RCC 7860 (cell line): ENCODE results near the gene ELL2.

Experiments
- DNase-seq: peaks from one replicate; pipeline ENCODE4 v3.0.0-alpha.2; 2015; ENCODE audit warnings: low spot score
- FAIRE-seq: peaks from 2 replicates; lab custom pipeline; 2012; peaks lifted over from hg19 to GRCh38; lab: Jason Lieb, UNC

Gene ELL2

DNA sequence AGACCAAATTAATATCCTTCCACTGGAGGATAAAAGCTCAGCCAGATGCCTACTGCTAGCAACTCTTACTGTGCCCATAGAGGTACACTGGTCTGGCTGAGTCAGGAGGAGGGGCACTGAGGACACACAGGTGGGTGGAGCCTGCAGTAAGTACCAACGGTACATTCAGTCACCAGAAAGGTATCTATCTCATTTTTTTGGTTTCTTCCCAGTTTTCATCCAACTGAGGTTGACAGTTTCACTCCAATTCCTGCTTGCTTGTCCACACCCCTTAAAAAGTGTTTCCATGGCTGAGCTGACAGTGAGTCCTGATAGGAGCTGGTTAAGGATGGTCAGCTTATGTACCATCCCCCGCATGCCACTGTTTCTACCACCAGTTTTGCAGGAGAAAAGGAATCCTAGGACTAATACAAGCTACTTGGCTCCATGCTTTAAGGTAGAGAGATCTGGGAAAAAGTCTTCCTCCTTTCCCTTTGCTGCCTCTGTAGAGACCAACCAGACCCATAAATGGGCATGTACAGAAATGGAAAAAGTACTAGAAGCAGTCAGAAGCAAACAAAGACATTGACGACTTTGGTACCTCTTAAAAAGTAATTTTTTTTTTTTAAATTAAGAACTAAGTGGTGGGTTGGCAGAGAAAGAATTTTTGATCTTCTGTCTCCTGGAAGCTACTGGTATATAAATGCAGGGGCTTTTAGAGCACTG is 3.2 kb downstream of the ELL2 start:
- DNase-seq (peak; percentile 30), FAIRE-seq (no peak)

GRCh38 chr5:95957561-95958203 is 4.0 kb downstream of the ELL2 start:
- FAIRE-seq (no peak), DNase-seq (no peak)

GRCh38 chr5:95956900-95957293 is 4.8 kb downstream of the ELL2 start:
- no peak for DNase-seq
- no peak for FAIRE-seq

- FAIRE-seq = no peak
Observed at GRCh38 chr5:95956021-95956899, 5.4 kb downstream of the ELL2 start.

DNA sequence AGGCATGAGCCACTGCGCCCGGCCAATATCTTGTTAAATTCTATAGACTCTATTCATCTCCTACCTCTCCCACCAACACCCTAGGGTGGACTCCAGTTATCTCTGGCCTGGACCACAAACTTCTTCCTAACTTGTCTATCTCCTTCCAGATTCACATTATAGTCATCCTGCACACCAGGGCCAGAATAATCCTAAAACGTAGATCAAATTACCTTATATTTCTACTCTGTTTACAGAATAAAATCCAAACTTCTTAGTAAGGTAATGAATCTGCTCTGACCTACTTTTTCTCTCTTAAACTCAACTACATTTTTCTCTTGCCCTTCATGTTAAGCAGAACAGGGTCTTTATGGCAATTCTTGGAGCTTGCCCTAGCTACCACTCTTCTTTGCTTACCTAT is 6.9 kb downstream of the ELL2 start:
- FAIRE-seq (no peak), DNase-seq (no peak)

More at GRCh38 chr5:95956021-95956899, 5.4 kb downstream of the ELL2 start:
- DNase-seq = no peak

DNA sequence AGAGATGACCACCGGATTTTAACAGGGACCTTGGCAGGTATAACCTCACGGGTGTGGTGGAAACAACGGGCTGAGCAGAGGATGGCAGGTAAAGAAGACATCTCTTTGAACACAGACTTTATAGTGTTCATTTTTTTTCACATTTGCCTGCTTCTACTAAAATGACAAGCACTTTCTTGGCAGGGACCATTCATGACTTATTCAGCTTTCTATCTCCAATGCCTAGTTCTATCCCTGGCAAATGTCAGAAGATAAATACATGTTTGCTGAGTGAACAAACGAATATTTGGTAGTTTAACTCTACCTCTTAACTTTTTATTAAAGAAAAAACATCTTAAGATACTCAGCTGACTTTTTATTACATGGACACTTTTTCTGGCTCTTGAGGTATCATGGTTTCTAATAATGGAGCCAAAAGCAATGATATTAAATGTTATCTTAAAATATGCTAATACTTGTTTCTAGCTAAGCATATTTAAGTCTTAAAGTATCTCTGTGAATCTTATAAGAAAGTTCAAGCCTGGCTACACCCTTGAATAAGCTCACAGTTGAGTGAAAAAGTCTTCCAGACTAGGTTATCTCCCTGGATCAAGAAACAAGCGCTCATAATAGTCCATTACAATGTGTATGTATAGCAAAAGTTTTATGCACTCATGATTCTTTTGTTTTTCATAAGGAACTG is 8.5 kb downstream of the ELL2 start:
- FAIRE-seq (no peak), DNase-seq (no peak)

GRCh38 chr5:95951916-95952315 is 9.7 kb downstream of the ELL2 start:
- DNase-seq (no peak), FAIRE-seq (no peak)

DNA sequence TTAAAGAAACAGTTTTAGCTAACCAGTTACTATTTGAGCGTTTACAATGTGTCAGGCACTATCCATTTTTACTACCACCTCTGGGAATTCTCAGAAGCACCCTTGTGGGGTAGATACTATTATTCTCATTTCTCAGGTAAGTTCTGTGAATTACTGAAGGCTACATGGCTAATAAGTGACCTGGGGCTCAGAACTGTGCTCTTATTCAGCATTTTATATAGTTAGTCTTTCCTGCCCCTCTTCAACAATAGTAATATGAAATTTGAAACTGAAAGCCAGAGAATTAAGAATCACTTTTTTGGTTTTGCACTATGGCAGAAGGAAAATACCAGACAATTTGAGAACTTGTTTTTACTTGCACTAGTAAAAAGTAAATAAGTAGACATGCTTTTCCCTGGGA is 11.8 kb downstream of the ELL2 start:
- no peak for DNase-seq
- no peak for FAIRE-seq

DNA sequence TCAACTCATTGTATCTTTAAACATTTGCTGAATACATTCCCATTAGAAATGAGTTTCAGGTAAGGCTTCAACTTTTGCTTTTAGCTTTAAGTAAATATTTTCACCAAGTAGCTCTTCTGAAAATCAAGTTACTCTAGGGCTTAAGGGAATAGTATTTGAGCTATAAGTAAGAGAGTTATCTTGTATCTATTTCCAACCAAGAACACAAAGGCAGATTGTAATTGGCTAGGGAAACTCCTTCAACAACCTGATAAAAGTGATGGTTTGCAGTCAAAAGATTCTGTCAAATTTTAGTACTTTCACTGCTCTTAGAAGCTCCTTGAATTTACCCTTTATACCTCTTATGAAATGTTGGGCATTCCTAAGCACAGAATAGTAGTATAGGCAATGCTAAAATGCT is 13.0 kb downstream of the ELL2 start:
- DNase-seq = no peak
- FAIRE-seq = no peak

GRCh38 chr5:95946451-95946850 is 15.2 kb downstream of the ELL2 start:
- DNase-seq = no peak

DNA sequence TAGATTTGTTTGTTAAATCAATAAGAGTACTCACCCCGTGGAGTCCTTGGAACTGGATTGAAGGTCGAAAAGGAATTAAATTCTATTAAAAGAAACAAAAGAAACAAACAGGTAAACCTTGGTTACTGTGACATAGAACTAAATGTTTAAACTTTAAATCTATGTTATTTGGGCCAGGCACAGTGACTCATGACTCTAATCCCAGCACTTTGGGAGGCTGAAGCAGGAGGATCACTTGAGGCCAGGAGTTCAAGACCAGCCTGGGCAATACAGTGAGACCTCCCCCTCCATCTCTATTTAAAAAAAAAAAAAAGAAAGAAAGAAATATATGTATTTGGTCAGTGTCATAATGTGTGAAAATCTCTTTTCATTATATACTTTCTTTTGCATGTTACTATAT is 18.7 kb downstream of the ELL2 start:
- FAIRE-seq = no peak
- DNase-seq = no peak

More at GRCh38 chr5:95946451-95946850, 15.2 kb downstream of the ELL2 start:
- FAIRE-seq = no peak

DNA sequence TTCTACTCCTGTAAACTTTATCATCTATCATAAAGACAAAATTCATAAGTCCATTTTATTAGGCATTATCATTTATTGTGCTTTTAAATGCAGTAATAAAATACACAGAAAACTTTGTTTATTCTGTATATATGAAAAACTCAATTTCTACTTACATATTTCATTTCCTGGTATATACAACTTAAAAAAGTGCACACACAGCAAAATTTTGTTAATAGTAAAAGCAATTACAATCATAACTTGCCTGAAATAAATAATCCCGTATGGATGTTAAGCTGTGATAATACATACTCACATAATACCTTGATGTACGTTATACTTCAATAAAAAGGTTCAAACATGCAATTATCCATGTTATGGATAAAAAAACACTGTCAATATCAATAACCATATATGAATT is 19.2 kb downstream of the ELL2 start:
- no peak for DNase-seq
- FAIRE-seq = no peak

DNA sequence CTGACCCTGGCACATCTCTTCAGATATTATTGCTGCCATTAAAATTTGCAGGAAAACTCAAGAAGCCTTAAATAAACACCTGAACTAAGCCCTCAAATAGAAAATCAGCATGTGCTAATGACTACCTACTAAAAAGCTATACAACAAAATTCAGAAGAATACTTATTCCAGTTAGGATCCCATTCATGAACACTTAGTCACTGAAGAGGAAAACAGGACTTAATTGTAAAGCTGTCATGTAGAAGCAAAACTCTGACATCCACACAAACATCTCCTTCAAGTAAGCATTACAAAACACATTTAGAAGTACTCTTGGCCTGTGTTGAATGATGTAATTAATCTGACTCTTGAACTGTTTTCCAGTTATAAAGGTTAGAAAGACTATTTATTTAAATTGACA is 19.9 kb downstream of the ELL2 start:
- no peak for FAIRE-seq
- no peak for DNase-seq

DNA sequence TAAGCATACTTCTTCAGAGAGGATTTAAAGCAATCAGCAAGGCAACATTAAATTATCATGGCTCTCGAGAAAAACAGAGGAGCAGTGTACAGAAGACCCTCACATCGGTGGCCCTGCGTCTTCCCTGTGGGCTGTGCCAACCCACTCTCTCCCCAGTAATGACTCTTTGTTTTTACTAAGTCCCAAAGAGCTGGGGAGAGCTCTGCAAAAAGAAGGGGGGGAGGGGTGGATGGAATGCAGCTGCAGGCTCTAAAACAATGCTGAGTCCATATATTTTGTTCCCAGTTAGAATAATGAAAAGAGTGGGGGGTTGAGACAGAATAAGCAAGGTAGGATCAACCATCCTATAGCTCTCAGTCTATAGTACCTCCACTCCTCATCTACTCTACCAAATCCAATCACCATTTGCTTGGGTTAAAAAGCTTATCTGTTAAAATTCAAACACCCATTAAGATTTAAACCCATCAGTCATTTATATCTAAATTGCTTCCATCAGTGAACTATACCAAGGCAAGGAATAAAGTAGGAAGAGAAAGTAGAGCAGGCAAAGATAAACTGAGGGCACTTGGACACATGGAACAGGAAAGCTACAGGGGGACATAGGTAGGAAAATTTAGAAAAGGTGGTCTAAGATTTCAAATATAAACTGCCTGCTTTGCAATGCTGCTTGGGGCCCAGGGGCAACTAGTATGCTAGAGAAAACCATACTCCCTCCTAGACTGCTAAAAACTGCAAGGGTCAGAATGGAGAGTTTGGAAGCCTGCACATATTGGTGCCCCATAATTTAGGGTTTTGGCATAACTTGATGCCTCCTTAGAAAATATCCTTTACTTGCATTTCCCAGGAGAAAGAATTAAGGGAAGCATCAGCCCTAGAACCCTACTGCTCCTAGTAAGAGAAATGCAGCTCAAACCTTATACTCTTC is 20.6 kb downstream of the ELL2 start:
- DNase-seq (no peak), FAIRE-seq (no peak)

DNA sequence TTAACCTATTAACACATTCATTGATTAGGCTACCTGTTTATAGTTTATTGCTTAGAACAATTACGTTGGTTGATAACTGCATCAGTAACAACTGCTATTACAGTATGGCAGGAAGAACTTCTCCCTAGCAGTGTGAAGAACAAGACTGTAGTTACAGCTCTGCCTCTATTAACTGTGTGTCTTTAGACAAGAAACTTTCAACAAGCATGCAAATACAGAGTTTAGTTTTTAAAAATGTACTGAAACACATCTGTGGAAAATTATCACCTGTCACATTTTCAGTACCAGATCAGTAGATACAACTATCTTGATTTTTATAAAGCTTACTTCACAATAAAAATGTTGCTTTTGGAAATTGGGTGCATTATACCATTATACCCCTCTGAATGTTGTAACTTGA is 22.2 kb downstream of the ELL2 start:
- FAIRE-seq (no peak), DNase-seq (no peak)

GRCh38 chr5:95938766-95939165 is 22.9 kb downstream of the ELL2 start:
- FAIRE-seq = no peak
- DNase-seq = no peak

GRCh38 chr5:95938347-95938746 is 23.3 kb downstream of the ELL2 start:
- FAIRE-seq (no peak), DNase-seq (no peak)

DNA sequence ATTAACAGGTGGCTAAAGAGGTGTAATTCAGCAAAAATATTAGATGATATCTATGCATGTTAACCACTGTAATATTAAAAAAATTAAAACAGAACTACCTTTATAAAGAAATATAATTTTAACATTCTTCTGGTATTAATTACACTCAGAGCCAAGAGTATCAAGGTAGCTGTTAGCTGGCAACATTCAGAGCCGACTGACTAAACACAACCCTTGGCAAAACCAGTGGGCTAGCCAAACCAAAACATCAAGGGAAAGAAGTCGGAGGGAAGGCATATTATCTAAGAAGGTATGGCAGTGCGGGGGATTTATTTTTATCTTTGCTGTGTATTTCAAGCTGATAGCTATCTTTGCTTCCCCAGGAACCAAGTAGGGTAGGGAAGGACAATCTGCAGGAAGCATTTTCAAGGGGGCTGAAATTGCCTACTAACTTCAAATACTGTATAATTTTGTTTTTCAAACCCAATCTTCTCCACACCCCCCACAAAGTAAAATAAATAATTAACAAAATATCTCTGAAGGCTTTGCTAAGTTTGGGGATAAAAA is 24.0 kb downstream of the ELL2 start:
- FAIRE-seq (no peak), DNase-seq (no peak)

DNA sequence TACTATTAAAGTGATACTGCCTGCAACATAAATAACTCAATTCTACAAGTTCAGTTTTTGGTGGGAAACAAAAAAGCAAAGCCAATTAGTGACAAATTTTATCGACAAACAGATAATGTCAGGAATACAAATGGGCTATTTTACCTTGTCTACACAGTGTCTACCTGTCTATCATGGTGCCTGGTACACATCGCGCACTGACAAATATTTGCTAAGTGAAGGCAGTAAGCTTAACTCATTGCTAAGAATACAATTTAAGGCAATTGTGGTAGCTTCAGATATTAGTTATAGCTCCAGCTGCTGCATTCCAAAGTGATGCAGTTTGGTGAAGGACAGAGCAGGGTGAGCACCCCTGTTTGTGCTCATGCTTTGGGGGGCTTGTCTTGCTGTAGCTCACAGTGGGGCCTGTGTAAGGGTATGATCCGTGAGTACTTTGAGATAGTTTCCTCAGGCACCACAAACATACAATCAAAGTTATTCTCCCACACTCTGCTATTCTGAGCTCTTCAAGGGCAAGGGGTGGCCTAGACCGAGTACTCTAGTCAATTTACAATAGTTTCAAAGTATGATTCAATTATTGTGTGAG is 24.7 kb downstream of the ELL2 start:
- FAIRE-seq (no peak), DNase-seq (no peak)
